Loucy (cell line): Measurements from ENCODE around the gene CST3.
"Not testable (repeated sequence)": the region's sequence is repeated elsewhere in the genome, so short reads cannot be mapped to it uniquely, and the experiment has no call there.

Experiments used
- H2AFZ ChIP-seq: fragments of 200-600 bp; sonication (generic); 2 replicates; pipeline ENCODE4 v1.6.0; 2016; ENCODE audit warnings: antibody characterized with exemption, mild to moderate bottlenecking, low read length, moderate library complexity
- H3F3A ChIP-seq: fragments of 200-600 bp; 2 replicates; pipeline ENCODE4 v1.6.0; 2016; ENCODE audit warnings: antibody characterized with exemption, low read depth, mild to moderate bottlenecking
- H3K27me3 ChIP-seq: fragments of 200-600 bp; sonication (generic); 2 replicates; pipeline ENCODE4 v1.6.1; 2014; ENCODE audit warnings: low read length, mild to moderate bottlenecking; ENCODE audit not compliant: insufficient read depth, poor library complexity, severe bottlenecking
- H3K36me3 ChIP-seq: fragments of 200-600 bp; sonication (generic); 2 replicates; pipeline ENCODE4 v1.6.1; 2016; ENCODE audit warnings: low read length; ENCODE audit not compliant: insufficient read depth
- H3K4me1 ChIP-seq: fragments of 200-600 bp; sonication (generic); 2 replicates; pipeline ENCODE4 v1.5.1; 2014; ENCODE audit warnings: low read length, mild to moderate bottlenecking; ENCODE audit not compliant: insufficient read depth, poor library complexity, severe bottlenecking
- H3K4me2 ChIP-seq: fragments of 200-600 bp; sonication (generic); 2 replicates; pipeline ENCODE4 v1.6.0; 2014; ENCODE audit warnings: antibody characterized with exemption, low read length, low read depth, mild to moderate bottlenecking; ENCODE audit not compliant: poor library complexity, severe bottlenecking
- H3K4me3 ChIP-seq: fragments of 200-600 bp; sonication (generic); 2 replicates; pipeline ENCODE4 v1.5.1; 2014; ENCODE audit warnings: low read length, mild to moderate bottlenecking, mixed read lengths; ENCODE audit not compliant: poor library complexity, severe bottlenecking
- H3K79me2 ChIP-seq: fragments of 200-600 bp; sonication (generic); 2 replicates; pipeline ENCODE4 v1.6.1; 2014; ENCODE audit warnings: low read length; ENCODE audit not compliant: insufficient read depth
- H3K9ac ChIP-seq: fragments of 200-600 bp; sonication (generic); 2 replicates; pipeline ENCODE4 v1.6.0; 2014; ENCODE audit warnings: mild to moderate bottlenecking, low read depth, low read length, moderate library complexity; ENCODE audit not compliant: poor library complexity, severe bottlenecking
- H3K9me2 ChIP-seq: fragments of 200-600 bp; sonication (generic); replicated peaks from 2 replicates; pipeline ENCODE4 v1.6.1; 2016; ENCODE audit warnings: low read depth, low read length, mixed read lengths
- H3K9me3 ChIP-seq: fragments of 200-600 bp; sonication (generic); 2 replicates; pipeline ENCODE4 v1.6.1; 2014; ENCODE audit warnings: mild to moderate bottlenecking, antibody characterized with exemption, low read length, low read depth; ENCODE audit not compliant: insufficient read depth
- H4K20me1 ChIP-seq: fragments of 200-600 bp; sonication (generic); 2 replicates; pipeline ENCODE4 v1.6.0; 2014; ENCODE audit warnings: antibody characterized with exemption, low read length, mild to moderate bottlenecking; ENCODE audit not compliant: insufficient read depth, poor library complexity, severe bottlenecking
- CTCF ChIP-seq: fragments of 200-600 bp; sonication (generic); conservative IDR thresholded peaks from 2 replicates; pipeline ENCODE4 v1.5.1; 2014; ENCODE audit warnings: mild to moderate bottlenecking, antibody characterized with exemption, low read length
- EZH2phosphoT487 ChIP-seq: fragments of 200-600 bp; IDR thresholded peaks from 2 replicates; pipeline ENCODE4 v1.6.1; 2018; ENCODE audit warnings: antibody characterized with exemption, mild to moderate bottlenecking, moderate library complexity, borderline replicate concordance

Gene CST3

GRCh38 chr20:23636908-23637281 is 860 bp downstream of the CST3 start:
- Histone ChIP-seq H3K4me2 (peak overlapping the region; percentile 74), H3K4me3 (peak overlapping the region; percentile 85), H2AFZ (no peak overlapping the region), H3K79me2 (no peaks in the 10 kb centered on the region; the same call in 1 of the 2 replicates), H3K27me3 (no peaks in the 10 kb centered on the region), H3K9ac (peak overlapping the region; percentile 88), H3K36me3 (no peaks in the 10 kb centered on the region), H3K9me3 (no peaks in the 10 kb centered on the region), H4K20me1 (no peaks in the 10 kb centered on the region), H3F3A (no peaks in the 10 kb centered on the region), H3K4me1 (peaks cover 29% of the 10 kb centered on the region), H3K9me2 (no peaks in the 10 kb centered on the region)
- TF ChIP-seq CTCF: no peak
- no peak for TF ChIP-seq EZH2phosphoT487

- H3K79me2 ChIP-seq: no peaks in the 10 kb centered on the region; the same call in 1 of the 2 replicates
- H3K9ac ChIP-seq: peak overlapping the region; percentile 88
These were observed 1.4 kb downstream of the CST3 start for GRCh38 chr20:23636182-23636907.

GRCh38 chr20:23635768-23636090 is 2.0 kb downstream of the CST3 start:
- not testable (repeated sequence) for H3K9me3 ChIP-seq, H4K20me1 ChIP-seq, H3K4me3 ChIP-seq, H3K79me2 ChIP-seq, H3K36me3 ChIP-seq, H3K27me3 ChIP-seq, H3K9me2 ChIP-seq, H3F3A ChIP-seq, H2AFZ ChIP-seq
- peak overlapping the region; percentile 88 for H3K9ac ChIP-seq
- H3K4me1 ChIP-seq: peaks cover 25% of the 10 kb centered on the region
- peak overlapping the region; percentile 74 for H3K4me2 ChIP-seq

More at GRCh38 chr20:23636182-23636907, 1.4 kb downstream of the CST3 start:
- H3K4me3 ChIP-seq: peak overlapping the region; percentile 85
- H3K9me3 ChIP-seq: no peaks in the 10 kb centered on the region
- H3K4me2 ChIP-seq: peak overlapping the region; percentile 74
- TF ChIP-seq CTCF (no peak), EZH2phosphoT487 (no peak)
- no peak overlapping the region for H2AFZ ChIP-seq
- no peaks in the 10 kb centered on the region for H3F3A ChIP-seq
- no peaks in the 10 kb centered on the region for H3K27me3 ChIP-seq
- no peaks in the 10 kb centered on the region for H3K9me2 ChIP-seq
- H4K20me1 ChIP-seq: no peaks in the 10 kb centered on the region
- no peaks in the 10 kb centered on the region for H3K36me3 ChIP-seq
- peaks cover 29% of the 10 kb centered on the region for H3K4me1 ChIP-seq
